HepG2 (cell line): ENCODE data around the gene MED13. TPM values are rescaled to one million over a fixed set of nuclear protein-coding genes. Genes with fewer than 3 reads are reported as not detected.

Experiments used
- KMT2B ChIP-seq: IDR thresholded peaks from 2 replicates; pipeline ENCODE4 v1.6.1; 2016; ENCODE audit warnings: missing genetic modification reagents, missing compliant biosample characterization
- NFATC3 ChIP-seq: sonication (generic); formaldehyde crosslinking; IDR thresholded peaks from 2 replicates; pipeline ENCODE4 v1.5.1; 2020; ENCODE audit warnings: mild to moderate bottlenecking, missing genetic modification reagents
- PAX8 ChIP-seq: sonication (generic); formaldehyde crosslinking; IDR thresholded peaks from 2 replicates; pipeline ENCODE4 v1.8.0; 2022; ENCODE audit warnings: mild to moderate bottlenecking, missing genetic modification reagents, borderline replicate concordance
- SETDB1 ChIP-seq: sonication (generic); formaldehyde crosslinking; IDR thresholded peaks from 2 replicates; pipeline ENCODE4 v1.5.1; 2020; ENCODE audit warnings: missing genetic modification reagents, mild to moderate bottlenecking, borderline replicate concordance
- TCF12 ChIP-seq, 2 experiments: fragments of 450-650 bp in 1 of 2; sonication (generic) in 1 of 2; formaldehyde crosslinking in 1 of 2; IDR thresholded peaks; 2 replicates each; pipeline versions ENCODE4 v1.6.1 to v1.8.0; 2017 to 2022; ENCODE audit warnings: antibody characterized with exemption in 1 of 2, mild to moderate bottlenecking in 1 of 2, missing genetic modification reagents in 1 of 2, moderate library complexity in 1 of 2
- ZNF530 ChIP-seq: sonication (generic); formaldehyde crosslinking; IDR thresholded peaks from 2 replicates; pipeline ENCODE4 v1.5.0; 2020; ENCODE audit warnings: low read depth, mild to moderate bottlenecking, missing genetic modification reagents
- ZNF615 ChIP-seq: sonication (generic); formaldehyde crosslinking; IDR thresholded peaks from 2 replicates; pipeline ENCODE4 v1.5.0; 2020; ENCODE audit warnings: mild to moderate bottlenecking, missing genetic modification reagents, borderline replicate concordance
- ZNF768 ChIP-seq: sonication (generic); formaldehyde crosslinking; IDR thresholded peaks from 2 replicates; pipeline ENCODE4 v1.4.0; 2020; ENCODE audit warnings: missing genetic modification reagents
- ZNF770 ChIP-seq: sonication (generic); formaldehyde crosslinking; IDR thresholded peaks from 2 replicates; pipeline ENCODE4 v1.5.0; 2020; ENCODE audit warnings: mild to moderate bottlenecking, missing genetic modification reagents
- ZNF773 ChIP-seq: sonication (generic); formaldehyde crosslinking; IDR thresholded peaks from 2 replicates; pipeline ENCODE4 v1.4.0; 2020; ENCODE audit warnings: missing genetic modification reagents, borderline replicate concordance
- polyA plus RNA-seq, 8 experiments: library from polyadenylated mRNA; depleted of rRNA in 3 of 8; stranded (reverse) in 7 of 8; unstranded in 1 of 8; fragments of >200 nt; fragmentation: Illumina TruSeq in 4 of 8; extraction: Trizol in 4 of 8; gene quantifications; 2 replicates each; pipeline versions ENCODE4 v1.2.1 to v1.2.3, GENCODE V29; 2011 to 2016; ENCODE audit warnings: low read depth in 4 of 8, missing spikeins in 1 of 8, mixed read lengths in 1 of 8; ENCODE audit not compliant: insufficient read depth in 1 of 8
- total RNA-seq, 5 experiments: library from RNA; depleted of rRNA; stranded (reverse); fragments of >200 nt; fragmentation: Illumina TruSeq; extraction: Trizol; gene quantifications; 2 replicates each; pipeline ENCODE4 v1.2.3, GENCODE V29; 2016; ENCODE audit warnings: low read depth in 1 of 5
- TF ChIP-seq, protein P1 (sequence below): sonication (generic); formaldehyde crosslinking; IDR thresholded peaks from 2 replicates; pipeline ENCODE4 v1.5.0; 2020; ENCODE audit warnings: mild to moderate bottlenecking, missing genetic modification reagents
- TF ChIP-seq, protein P2 (sequence below): sonication (generic); formaldehyde crosslinking; IDR thresholded peaks from 2 replicates; pipeline ENCODE4 v1.4.0; 2020; ENCODE audit warnings: mild to moderate bottlenecking, missing genetic modification reagents, borderline replicate concordance

The MED13 gene
- total and polyA plus RNA-seq, 2 of the 13 experiments (the other 11 are each of a cell fraction or from before 2014, with no cell fraction given) = 27.4 to 69.1 TPM

GRCh38 chr17:61966191-61966590 is 98.9 kb downstream of the MED13 start (continued):
- TF ChIP-seq, protein P1, sequence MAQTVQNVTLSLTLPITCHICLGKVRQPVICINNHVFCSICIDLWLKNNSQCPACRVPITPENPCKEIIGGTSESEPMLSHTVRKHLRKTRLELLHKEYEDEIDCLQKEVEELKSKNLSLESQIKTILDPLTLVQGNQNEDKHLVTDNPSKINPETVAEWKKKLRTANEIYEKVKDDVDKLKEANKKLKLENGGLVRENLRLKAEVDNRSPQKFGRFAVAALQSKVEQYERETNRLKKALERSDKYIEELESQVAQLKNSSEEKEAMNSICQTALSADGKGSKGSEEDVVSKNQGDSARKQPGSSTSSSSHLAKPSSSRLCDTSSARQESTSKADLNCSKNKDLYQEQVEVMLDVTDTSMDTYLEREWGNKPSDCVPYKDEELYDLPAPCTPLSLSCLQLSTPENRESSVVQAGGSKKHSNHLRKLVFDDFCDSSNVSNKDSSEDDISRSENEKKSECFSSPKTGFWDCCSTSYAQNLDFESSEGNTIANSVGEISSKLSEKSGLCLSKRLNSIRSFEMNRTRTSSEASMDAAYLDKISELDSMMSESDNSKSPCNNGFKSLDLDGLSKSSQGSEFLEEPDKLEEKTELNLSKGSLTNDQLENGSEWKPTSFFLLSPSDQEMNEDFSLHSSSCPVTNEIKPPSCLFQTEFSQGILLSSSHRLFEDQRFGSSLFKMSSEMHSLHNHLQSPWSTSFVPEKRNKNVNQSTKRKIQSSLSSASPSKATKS = no peak
- TF ChIP-seq TCF12 (IDR thresholded peaks at IDR 0.05) (no peak), TCF12 (CRISPR knock-in tag; IDR thresholded peaks at IDR 0.05) (no peak), PAX8 (no peak), ZNF530 (no peak), SETDB1 (CRISPR knock-in tag) (no peak), ZNF770 (CRISPR knock-in tag) (no peak), ZNF773 (CRISPR knock-in tag) (no peak), ZNF615 (CRISPR knock-in tag) (no peak), ZNF768 (no peak), KMT2B (CRISPR knock-in tag) (no peak), NFATC3 (CRISPR knock-in tag) (no peak)
- TF ChIP-seq, protein P2, sequence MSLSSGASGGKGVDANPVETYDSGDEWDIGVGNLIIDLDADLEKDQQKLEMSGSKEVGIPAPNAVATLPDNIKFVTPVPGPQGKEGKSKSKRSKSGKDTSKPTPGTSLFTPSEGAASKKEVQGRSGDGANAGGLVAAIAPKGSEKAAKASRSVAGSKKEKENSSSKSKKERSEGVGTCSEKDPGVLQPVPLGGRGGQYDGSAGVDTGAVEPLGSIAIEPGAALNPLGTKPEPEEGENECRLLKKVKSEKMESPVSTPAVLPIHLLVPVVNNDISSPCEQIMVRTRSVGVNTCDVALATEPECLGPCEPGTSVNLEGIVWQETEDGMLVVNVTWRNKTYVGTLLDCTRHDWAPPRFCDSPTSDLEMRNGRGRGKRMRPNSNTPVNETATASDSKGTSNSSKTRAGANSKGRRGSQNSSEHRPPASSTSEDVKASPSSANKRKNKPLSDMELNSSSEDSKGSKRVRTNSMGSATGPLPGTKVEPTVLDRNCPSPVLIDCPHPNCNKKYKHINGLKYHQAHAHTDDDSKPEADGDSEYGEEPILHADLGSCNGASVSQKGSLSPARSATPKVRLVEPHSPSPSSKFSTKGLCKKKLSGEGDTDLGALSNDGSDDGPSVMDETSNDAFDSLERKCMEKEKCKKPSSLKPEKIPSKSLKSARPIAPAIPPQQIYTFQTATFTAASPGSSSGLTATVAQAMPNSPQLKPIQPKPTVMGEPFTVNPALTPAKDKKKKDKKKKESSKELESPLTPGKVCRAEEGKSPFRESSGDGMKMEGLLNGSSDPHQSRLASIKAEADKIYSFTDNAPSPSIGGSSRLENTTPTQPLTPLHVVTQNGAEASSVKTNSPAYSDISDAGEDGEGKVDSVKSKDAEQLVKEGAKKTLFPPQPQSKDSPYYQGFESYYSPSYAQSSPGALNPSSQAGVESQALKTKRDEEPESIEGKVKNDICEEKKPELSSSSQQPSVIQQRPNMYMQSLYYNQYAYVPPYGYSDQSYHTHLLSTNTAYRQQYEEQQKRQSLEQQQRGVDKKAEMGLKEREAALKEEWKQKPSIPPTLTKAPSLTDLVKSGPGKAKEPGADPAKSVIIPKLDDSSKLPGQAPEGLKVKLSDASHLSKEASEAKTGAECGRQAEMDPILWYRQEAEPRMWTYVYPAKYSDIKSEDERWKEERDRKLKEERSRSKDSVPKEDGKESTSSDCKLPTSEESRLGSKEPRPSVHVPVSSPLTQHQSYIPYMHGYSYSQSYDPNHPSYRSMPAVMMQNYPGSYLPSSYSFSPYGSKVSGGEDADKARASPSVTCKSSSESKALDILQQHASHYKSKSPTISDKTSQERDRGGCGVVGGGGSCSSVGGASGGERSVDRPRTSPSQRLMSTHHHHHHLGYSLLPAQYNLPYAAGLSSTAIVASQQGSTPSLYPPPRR (CRISPR knock-in tag) = no peak
